HepG2 (cell line): ENCODE measurements around the gene PERCC1. TPM values are rescaled to one million over a fixed set of nuclear protein-coding genes. Genes with fewer than 3 reads are reported as not detected.

Experiments used
- FIP1L1 ChIP-seq: fragments of 200-400 bp; formaldehyde crosslinking; IDR thresholded peaks from 2 replicates; pipeline ENCODE4 v1.6.1; 2018; ENCODE audit warnings: low read depth, mild to moderate bottlenecking, low read length, moderate library complexity, borderline replicate concordance; ENCODE audit not compliant: insufficient read depth
- NFATC3 ChIP-seq: sonication (generic); formaldehyde crosslinking; IDR thresholded peaks from 2 replicates; pipeline ENCODE4 v1.5.1; 2020; ENCODE audit warnings: mild to moderate bottlenecking, missing genetic modification reagents
- NFIC ChIP-seq: IDR thresholded peaks from 2 replicates; pipeline ENCODE4 v1.6.1; 2012; ENCODE audit warnings: mild to moderate bottlenecking, low read length, inconsistent platforms
- NFYC ChIP-seq: IDR thresholded peaks from 2 replicates; pipeline ENCODE4 v1.6.1; 2016; ENCODE audit warnings: missing genetic modification reagents, missing compliant biosample characterization
- NRL ChIP-seq: sonication (generic); formaldehyde crosslinking; IDR thresholded peaks from 2 replicates; pipeline ENCODE4 v1.5.0; 2020; ENCODE audit warnings: missing genetic modification reagents, mild to moderate bottlenecking, moderate library complexity, borderline replicate concordance
- RAD51 ChIP-seq: fragments of 450-650 bp; IDR thresholded peaks from 2 replicates; pipeline ENCODE4 v1.6.1; 2016; ENCODE audit warnings: borderline replicate concordance
- SNAPC5 ChIP-seq: sonication (generic); formaldehyde crosslinking; IDR thresholded peaks from 2 replicates; pipeline ENCODE4 v1.8.1; 2023; ENCODE audit warnings: mild to moderate bottlenecking, missing genetic modification reagents, borderline replicate concordance
- ZBTB3 ChIP-seq: sonication (generic); formaldehyde crosslinking; IDR thresholded peaks from 2 replicates; pipeline ENCODE4 v1.4.0; 2020; ENCODE audit warnings: low read depth, mild to moderate bottlenecking, moderate library complexity, missing genetic modification reagents, borderline replicate concordance
- ZBTB33 ChIP-seq: sonication (generic); formaldehyde crosslinking; IDR thresholded peaks from 2 replicates; pipeline ENCODE4 v1.4.0; 2020; ENCODE audit warnings: missing genetic modification reagents
- ZFP62 ChIP-seq: sonication (generic); formaldehyde crosslinking; IDR thresholded peaks from 2 replicates; pipeline ENCODE4 v1.4.0; 2020; ENCODE audit warnings: missing genetic modification reagents
- ZNF142 ChIP-seq: sonication (generic); formaldehyde crosslinking; IDR thresholded peaks from 2 replicates; pipeline ENCODE4 v1.4.0; 2020; ENCODE audit warnings: missing genetic modification reagents
- ZNF782 ChIP-seq: sonication (generic); formaldehyde crosslinking; IDR thresholded peaks from 2 replicates; pipeline ENCODE4 v1.4.0; 2020; ENCODE audit warnings: missing genetic modification reagents, mild to moderate bottlenecking, borderline replicate concordance
- ZSCAN31 ChIP-seq: sonication (generic); formaldehyde crosslinking; IDR thresholded peaks from 2 replicates; pipeline ENCODE4 v1.5.0; 2020; ENCODE audit warnings: low read depth, mild to moderate bottlenecking, missing genetic modification reagents
- polyA plus RNA-seq, 8 experiments: library from polyadenylated mRNA; depleted of rRNA in 3 of 8; stranded (reverse) in 7 of 8; unstranded in 1 of 8; fragments of >200 nt; fragmentation: Illumina TruSeq in 4 of 8; extraction: Trizol in 4 of 8; gene quantifications; 2 replicates each; pipeline versions ENCODE4 v1.2.1 to v1.2.3, GENCODE V29; 2011 to 2016; ENCODE audit warnings: low read depth in 4 of 8, missing spikeins in 1 of 8, mixed read lengths in 1 of 8; ENCODE audit not compliant: insufficient read depth in 1 of 8
- total RNA-seq, 5 experiments: library from RNA; depleted of rRNA; stranded (reverse); fragments of >200 nt; fragmentation: Illumina TruSeq; extraction: Trizol; gene quantifications; 2 replicates each; pipeline ENCODE4 v1.2.3, GENCODE V29; 2016; ENCODE audit warnings: low read depth in 1 of 5

PERCC1 gene
- total and polyA plus RNA-seq, 2 of the 13 experiments (the other 11 are each of a cell fraction or from before 2014, with no cell fraction given): 0.15 TPM; not detected in 1

GRCh38 chr16:1474796-1475551, 44.1 kb downstream of the PERCC1 start, which contains the start of gene CLCN7 (continued):
- TF ChIP-seq ZNF142 (CRISPR knock-in tag) (0 out of 2 replicates have a peak, but pooled peaks have one; percentile 56), FIP1L1 (no peak), ZFP62 (CRISPR knock-in tag) (no peak), NFATC3 (CRISPR knock-in tag) (no peak), ZBTB33 (CRISPR knock-in tag) (peak; percentile 69; the same call in 1 of the 2 replicates), ZNF782 (CRISPR knock-in tag) (peak; percentile 82; the same call in 1 of the 2 replicates), ZSCAN31 (CRISPR knock-in tag) (peak; percentile 88), NFYC (CRISPR knock-in tag) (no peak; the same call in 1 of the 2 replicates), NFIC (peak; percentile 78; the same call in 1 of the 2 replicates), NRL (no peak), SNAPC5 (no peak), RAD51 (peak; percentile 98), ZBTB3 (CRISPR knock-in tag) (no peak)
